H9 (cell line): ENCODE results near the gene CENPB. TPM values are rescaled to one million over a fixed set of nuclear protein-coding genes. Genes with fewer than 3 reads are reported as not detected.

Experiments
- DNase-seq: peaks from one replicate; pipeline ENCODE4 v3.0.0-alpha.2; 2017
- H2AFZ ChIP-seq: one replicate; pipeline ENCODE4 v1.6.1; 2013; ENCODE audit warnings: mild to moderate bottlenecking, low read length, control low read depth, moderate library complexity
- H2AK5ac ChIP-seq: 2 replicates; pipeline ENCODE4 v1.6.1; 2013; ENCODE audit warnings: low read length, control low read depth, mixed read lengths; ENCODE audit not compliant: insufficient read length
- H2BK120ac ChIP-seq: one replicate; pipeline ENCODE4 v1.6.1; 2013; ENCODE audit warnings: low read depth, mild to moderate bottlenecking, low read length, control low read depth, inconsistent platforms; ENCODE audit not compliant: poor library complexity, severe bottlenecking
- H2BK12ac ChIP-seq: 2 replicates; pipeline ENCODE4 v1.6.1; 2013; ENCODE audit warnings: low read length, control low read depth, mixed read lengths, low read depth; ENCODE audit not compliant: insufficient read length
- H2BK15ac ChIP-seq: 2 replicates; pipeline ENCODE4 v1.6.1; 2013; ENCODE audit warnings: low read depth, low read length, control low read depth
- H2BK20ac ChIP-seq: one replicate; pipeline ENCODE4 v1.6.1; 2013; ENCODE audit warnings: low read depth, mild to moderate bottlenecking, low read length, control low read depth, inconsistent platforms; ENCODE audit not compliant: poor library complexity, severe bottlenecking
- H2BK5ac ChIP-seq: 2 replicates; pipeline ENCODE4 v1.6.1; 2013; ENCODE audit warnings: low read length, control low read depth, mixed read lengths; ENCODE audit not compliant: insufficient read length
- H3K14ac ChIP-seq: 2 replicates; pipeline ENCODE4 v1.6.1; 2013; ENCODE audit warnings: low read length, control low read depth; ENCODE audit not compliant: insufficient read depth
- H3K18ac ChIP-seq: 2 replicates; pipeline ENCODE4 v1.6.1; 2013; ENCODE audit warnings: low read depth, mild to moderate bottlenecking, mixed read lengths, low read length, control low read depth; ENCODE audit not compliant: insufficient read length
- H3K23ac ChIP-seq: 2 replicates; pipeline ENCODE4 v1.6.1; 2013; ENCODE audit warnings: low read length, control low read depth, mixed read lengths, low read depth; ENCODE audit not compliant: insufficient read length
- H3K23me2 ChIP-seq: 2 replicates; pipeline ENCODE4 v1.6.1; 2013; ENCODE audit warnings: low read depth, mild to moderate bottlenecking, mixed read lengths, low read length, control low read depth; ENCODE audit not compliant: insufficient read length, poor library complexity, severe bottlenecking
- H3K27ac ChIP-seq: 2 replicates; pipeline ENCODE4 v1.5.1; 2013; ENCODE audit warnings: low read length, control low read depth, mixed read lengths, low read depth; ENCODE audit not compliant: insufficient read length
- H3K27me3 ChIP-seq: 2 replicates; pipeline ENCODE4 v1.6.1; 2013; ENCODE audit warnings: low read length, control low read depth, inconsistent platforms; ENCODE audit not compliant: insufficient read depth
- H3K4ac ChIP-seq: 2 replicates; pipeline ENCODE4 v1.6.1; 2013; ENCODE audit warnings: low read depth, mild to moderate bottlenecking, control low read depth, inconsistent platforms, low read length, moderate library complexity
- H3K4me1 ChIP-seq: 2 replicates; pipeline ENCODE4 v1.6.1; 2013; ENCODE audit warnings: low read length, control low read depth, inconsistent platforms; ENCODE audit not compliant: insufficient read depth
- H3K4me2 ChIP-seq: 2 replicates; pipeline ENCODE4 v1.6.1; 2013; ENCODE audit warnings: low read length, control low read depth, mixed read lengths; ENCODE audit not compliant: insufficient read length, insufficient read depth
- H3K56ac ChIP-seq: 2 replicates; pipeline ENCODE4 v1.6.1; 2013; ENCODE audit warnings: low read depth, mild to moderate bottlenecking, mixed read lengths, low read length, control low read depth; ENCODE audit not compliant: insufficient read length
- H3K79me1 ChIP-seq: 2 replicates; pipeline ENCODE4 v1.6.1; 2013; ENCODE audit warnings: low read depth, mild to moderate bottlenecking, moderate library complexity, low read length, control low read depth, inconsistent platforms; ENCODE audit not compliant: insufficient read depth, poor library complexity, severe bottlenecking
- H3K79me2 ChIP-seq: 2 replicates; pipeline ENCODE4 v1.6.1; 2013; ENCODE audit warnings: low read length, control low read depth, inconsistent platforms; ENCODE audit not compliant: insufficient read depth
- H3K9ac ChIP-seq: 2 replicates; pipeline ENCODE4 v1.6.1; 2013; ENCODE audit warnings: low read length, control low read depth, mixed read lengths; ENCODE audit not compliant: insufficient read length; ENCODE audit errors: extremely low read depth
- H3K9me3 ChIP-seq: one replicate; pipeline ENCODE4 v1.6.1; 2013; ENCODE audit warnings: low read depth, low read length, inconsistent platforms; ENCODE audit not compliant: control insufficient read depth
- H3T11ph ChIP-seq: one replicate; pipeline ENCODE4 v1.6.1; 2013; ENCODE audit warnings: mild to moderate bottlenecking, low read length, control low read depth, inconsistent platforms
- H4K20me1 ChIP-seq: one replicate; pipeline ENCODE4 v1.6.1; 2013; ENCODE audit not compliant: control insufficient read depth, insufficient read length, insufficient read depth
- H4K5ac ChIP-seq: 2 replicates; pipeline ENCODE4 v1.6.1; 2013; ENCODE audit warnings: low read depth, mild to moderate bottlenecking, mixed read lengths, low read length, control low read depth; ENCODE audit not compliant: insufficient read length
- H4K8ac ChIP-seq: replicated peaks from 2 replicates; pipeline ENCODE4 v1.6.1; 2013; ENCODE audit warnings: low read length, control low read depth, mixed read lengths, low read depth; ENCODE audit not compliant: insufficient read length
- H4K91ac ChIP-seq: 2 replicates; pipeline ENCODE4 v1.6.1; 2013; ENCODE audit warnings: low read depth, mild to moderate bottlenecking, moderate library complexity, mixed read lengths, low read length, control low read depth; ENCODE audit not compliant: insufficient read length
- H3K27ac Mint-ChIP-seq, 3 experiments: 2 replicates in 2 of 3; 3 replicates in 1 of 3; pipeline ENCODE4 v1.8.0; 2020 to 2021; ENCODE audit warnings: mixed read lengths in 3 of 3, mild to moderate bottlenecking in 1 of 3, moderate library complexity in 1 of 3
- H3K27me3 Mint-ChIP-seq: 2 replicates; pipeline ENCODE4 v1.8.0; 2021; ENCODE audit warnings: low read depth, mild to moderate bottlenecking, moderate library complexity, mixed read lengths
- H3K36me3 Mint-ChIP-seq, 3 experiments: 2 replicates in 2 of 3; 3 replicates in 1 of 3; pipeline ENCODE4 v1.8.0; 2020 to 2021; ENCODE audit warnings: low read depth in 3 of 3, mixed read lengths in 3 of 3; ENCODE audit not compliant: insufficient read depth in 1 of 3
- H3K4me1 Mint-ChIP-seq, 2 experiments: 2 replicates each; pipeline ENCODE4 v1.8.0; 2020; ENCODE audit warnings: mixed read lengths in 2 of 2
- H3K4me3 Mint-ChIP-seq, 2 experiments: 2 replicates in 1 of 2; 3 replicates in 1 of 2; pipeline ENCODE4 v1.8.0; 2020 to 2021; ENCODE audit warnings: mild to moderate bottlenecking in 2 of 2, mixed read lengths in 2 of 2, moderate library complexity in 1 of 2
- H3K9me3 Mint-ChIP-seq, 2 experiments: 2 replicates in 1 of 2; 3 replicates in 1 of 2; pipeline ENCODE4 v1.8.0; 2020; ENCODE audit warnings: mild to moderate bottlenecking in 2 of 2, mixed read lengths in 2 of 2, moderate library complexity in 1 of 2
- CTCF ChIP-seq: fragments of 200-600 bp; sonication (generic); conservative IDR thresholded peaks from 3 replicates; pipeline ENCODE4 v1.8.0; 2021; ENCODE audit warnings: antibody characterized with exemption, mild to moderate bottlenecking
- WGBS: extraction: QIAGEN DNeasy Blood & Tissue Kit; methylation state at CpG from one replicate; pipeline ENCODE4 v1.1.7; 2013; ENCODE audit warnings: missing lambda C conversion rate, low lambda C conversion rate, mixed read lengths; ENCODE audit not compliant: insufficient read length; ENCODE audit errors: extremely low coverage; 5-methylcytosine and 5-hydroxymethylcytosine counted together
- total RNA-seq: library from RNA; stranded (reverse); gene quantifications from 2 replicates; pipeline ENCODE4 v1.2.1, GENCODE V29; 2021

Gene CENPB
- total RNA-seq, 1 experiment from 2014 or later = 63.1 TPM

GRCh38 chr20:3753501-3754275 lies 32.9 kb downstream of the CENPB start:
- Histone ChIP-seq H3K9ac (no peak overlapping the region), H3K27me3 (peaks cover 13% of the 10 kb centered on the region), H3K27ac (no peak overlapping the region), H2AK5ac (no peak overlapping the region), H3T11ph (no peak overlapping the region), H3K14ac (no peak overlapping the region; the same call in 1 of the 2 replicates), H3K23ac (no peak overlapping the region), H4K5ac (no peak overlapping the region), H4K91ac (no peak overlapping the region), H4K20me1 (no peaks in the 10 kb centered on the region), H3K18ac (no peak overlapping the region), H2BK20ac (no peak overlapping the region), H3K9me3 (no peaks in the 10 kb centered on the region), H3K79me1 (no peaks in the 10 kb centered on the region), H3K4ac (no peak overlapping the region), H2BK120ac (no peak overlapping the region), H3K56ac (no peak overlapping the region), H2BK12ac (no peak overlapping the region), H3K4me1 (peaks cover 2% of the 10 kb centered on the region; the same call in 1 of the 2 replicates), H3K23me2 (peaks cover 19% of the 10 kb centered on the region), H3K4me2 (no peak overlapping the region), H2BK5ac (no peak overlapping the region), H4K8ac (no peak overlapping the region), H2BK15ac (no peak overlapping the region), H3K79me2 (no peaks in the 10 kb centered on the region), H2AFZ (no peak overlapping the region)
- Mint-ChIP-seq H3K9me3 (no peaks in the 10 kb centered on the region), H3K4me1 (peaks cover 7 to 14% of the 10 kb centered on the region in 2 experiments; a peak in 3 of 4 replicates), H3K36me3 (peaks cover 17 to 33% (median 29%) of the 10 kb centered on the region in 3 experiments; a peak in 6 of 7 replicates), H3K4me3 (no peak overlapping the region), H3K27me3 (peaks cover 29% of the 10 kb centered on the region), H3K27ac (no peak overlapping the region)
- WGBS = no CpG with 5 or more reads among the region's 26 CpGs
- no peak for TF ChIP-seq CTCF
- no peak for DNase-seq
